MM.1S (cell line): ENCODE results near the gene NUCKS1.

ENCODE experiments used
- DNase-seq: peaks from one replicate; pipeline ENCODE4 v3.0.0-alpha.2; 2015
- H2AFZ ChIP-seq: fragments of 300-600 bp; sonication (generic); 2 replicates; pipeline ENCODE4 v1.6.0; 2016; ENCODE audit warnings: antibody characterized with exemption, low read length
- H3F3A ChIP-seq: fragments of 300-600 bp; sonication (generic); 2 replicates; pipeline ENCODE4 v1.6.1; 2016; ENCODE audit warnings: mild to moderate bottlenecking, antibody characterized with exemption, low read length, moderate library complexity, mixed read lengths; ENCODE audit not compliant: insufficient read depth
- H3K27ac ChIP-seq: fragments of 300-600 bp; sonication (generic); 2 replicates; pipeline ENCODE4 v1.5.1; 2016; ENCODE audit warnings: mild to moderate bottlenecking, low read length
- H3K27me3 ChIP-seq: fragments of 300-600 bp; sonication (generic); replicated peaks from 2 replicates; pipeline ENCODE4 v1.6.0; 2016; ENCODE audit warnings: low read length; ENCODE audit not compliant: insufficient read depth
- H3K36me3 ChIP-seq: fragments of 300-600 bp; sonication (generic); replicated peaks from 2 replicates; pipeline ENCODE4 v1.6.1; 2016; ENCODE audit warnings: mild to moderate bottlenecking, low read length, mixed read lengths; ENCODE audit not compliant: insufficient read depth
- H3K4me1 ChIP-seq: fragments of 300-600 bp; sonication (generic); 2 replicates; pipeline ENCODE4 v1.6.1; 2016; ENCODE audit warnings: low read length, mixed read lengths
- H3K4me2 ChIP-seq: fragments of 300-600 bp; sonication (generic); 2 replicates; pipeline ENCODE4 v1.6.0; 2016; ENCODE audit warnings: low read depth, low read length
- H3K4me3 ChIP-seq: fragments of 300-600 bp; sonication (generic); 2 replicates; pipeline ENCODE4 v1.5.1; 2016; ENCODE audit warnings: low read length, mixed read lengths
- H3K79me2 ChIP-seq: fragments of 300-600 bp; sonication (generic); 2 replicates; pipeline ENCODE4 v1.6.1; 2016; ENCODE audit warnings: mixed run types, low read length, mixed read lengths
- H3K9ac ChIP-seq: fragments of 300-600 bp; sonication (generic); 2 replicates; pipeline ENCODE4 v1.6.1; 2016; ENCODE audit warnings: low read length, mixed read lengths
- H3K9me2 ChIP-seq: fragments of 300-600 bp; sonication (generic); replicated peaks from 2 replicates; pipeline ENCODE4 v1.6.1; 2016; ENCODE audit warnings: mild to moderate bottlenecking, low read length, mixed read lengths; ENCODE audit not compliant: insufficient read depth
- H3K9me3 ChIP-seq: fragments of 300-600 bp; sonication (generic); replicated peaks from 2 replicates; pipeline ENCODE4 v1.6.1; 2016; ENCODE audit warnings: mild to moderate bottlenecking, low read length, mixed read lengths; ENCODE audit not compliant: insufficient read depth
- H4K20me1 ChIP-seq: fragments of 300-600 bp; sonication (generic); 2 replicates; pipeline ENCODE4 v1.6.1; 2016; ENCODE audit warnings: mild to moderate bottlenecking, low read length, moderate library complexity, mixed read lengths; ENCODE audit not compliant: insufficient read depth
- CTCF ChIP-seq: fragments of 300-600 bp; sonication (generic); IDR thresholded peaks from 2 replicates; pipeline ENCODE4 v1.5.1; 2016; ENCODE audit warnings: antibody characterized with exemption, low read length, mixed read lengths
- EZH2 ChIP-seq: fragments of 300-600 bp; sonication (generic); optimal IDR thresholded peaks from 2 replicates; pipeline ENCODE3; 2017; ENCODE audit warnings: low read depth, mild to moderate bottlenecking, antibody characterized with exemption, low read length, mixed read lengths
- EZH2phosphoT487 ChIP-seq: fragments of 300-600 bp; sonication (generic); IDR thresholded peaks from 2 replicates; pipeline ENCODE4 v1.6.1; 2018; ENCODE audit warnings: antibody characterized with exemption, low read length

NUCKS1 gene

GRCh38 chr1:205735218-205735617 lies 14.8 kb downstream of the NUCKS1 start:
- no peaks in the 10 kb centered on the region for H3K9me3 ChIP-seq
- H3K9ac ChIP-seq = no peak overlapping the region
- peaks cover 88% of the 10 kb centered on the region for H3K79me2 ChIP-seq
- no peaks in the 10 kb centered on the region for H3K27me3 ChIP-seq
- H3K4me1 ChIP-seq = no peaks in the 10 kb centered on the region
- no peak overlapping the region for H2AFZ ChIP-seq
- TF ChIP-seq EZH2 (no peak), CTCF (no peak), EZH2phosphoT487 (no peak)
- DNase-seq = no peak
- H3K36me3 ChIP-seq = peaks cover 5% of the 10 kb centered on the region; the same call in 1 of the 2 replicates
- H3K4me3 ChIP-seq = no peak overlapping the region
- H4K20me1 ChIP-seq = peaks cover 8% of the 10 kb centered on the region; the same call in 1 of the 2 replicates
- H3K9me2 ChIP-seq = no peaks in the 10 kb centered on the region
- H3F3A ChIP-seq = 0 out of 2 replicates have a peak, but pooled peaks cover 6% of the 10 kb centered on the region
- H3K4me2 ChIP-seq = no peak overlapping the region
- H3K27ac ChIP-seq = no peak overlapping the region

DNA sequence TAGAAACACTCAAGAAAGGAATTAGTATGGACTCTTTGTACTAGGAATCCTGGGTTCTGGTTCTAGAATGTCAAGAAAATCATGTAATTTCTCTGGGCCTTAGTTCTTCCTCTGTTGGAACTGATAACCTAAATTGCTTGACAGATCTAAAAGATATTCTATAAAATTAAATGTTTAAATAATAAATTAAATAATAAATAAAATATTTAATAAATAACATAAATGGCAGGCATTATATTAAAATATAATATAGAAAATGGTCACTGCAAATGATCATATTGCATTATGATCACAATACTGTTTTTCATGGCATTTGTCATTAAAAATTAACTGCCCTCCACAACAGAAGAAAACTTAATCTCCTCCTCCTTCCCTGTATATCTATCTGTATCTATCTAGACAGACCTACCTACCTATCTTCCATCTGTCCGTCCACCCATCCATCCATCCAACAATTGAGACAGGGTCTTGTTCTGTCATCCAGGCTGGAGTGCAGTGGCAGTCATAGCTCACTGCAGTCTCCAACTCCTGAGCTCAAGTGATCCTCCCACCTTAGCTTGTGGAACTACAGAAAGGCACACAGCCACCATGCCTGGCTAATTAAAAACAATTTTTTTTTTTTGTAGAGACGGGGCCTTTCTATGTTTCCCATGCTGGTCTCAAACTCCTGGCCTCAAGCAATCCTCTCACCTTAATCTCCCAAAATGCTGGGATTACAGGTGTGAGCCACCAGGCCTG lies 16.4 kb downstream of the NUCKS1 start:
- H3K9ac ChIP-seq = no peak overlapping the region
- DNase-seq = no peak
- H3K9me2 ChIP-seq = no peaks in the 10 kb centered on the region
- peaks cover 5% of the 10 kb centered on the region; the same call in 1 of the 2 replicates for H3K36me3 ChIP-seq
- no peak overlapping the region for H2AFZ ChIP-seq
- H3K79me2 ChIP-seq = peaks cover 86% of the 10 kb centered on the region
- no peak overlapping the region for H3K27ac ChIP-seq
- 0 out of 2 replicates have a peak, but pooled peaks cover 4% of the 10 kb centered on the region for H3F3A ChIP-seq
- TF ChIP-seq EZH2 (no peak), CTCF (no peak), EZH2phosphoT487 (no peak)
- H3K27me3 ChIP-seq = no peaks in the 10 kb centered on the region
- no peaks in the 10 kb centered on the region for H3K9me3 ChIP-seq
- no peaks in the 10 kb centered on the region for H3K4me1 ChIP-seq
- H3K4me3 ChIP-seq = no peak overlapping the region
- H3K4me2 ChIP-seq = no peak overlapping the region
- H4K20me1 ChIP-seq = peaks cover 8% of the 10 kb centered on the region; the same call in 1 of the 2 replicates

DNA sequence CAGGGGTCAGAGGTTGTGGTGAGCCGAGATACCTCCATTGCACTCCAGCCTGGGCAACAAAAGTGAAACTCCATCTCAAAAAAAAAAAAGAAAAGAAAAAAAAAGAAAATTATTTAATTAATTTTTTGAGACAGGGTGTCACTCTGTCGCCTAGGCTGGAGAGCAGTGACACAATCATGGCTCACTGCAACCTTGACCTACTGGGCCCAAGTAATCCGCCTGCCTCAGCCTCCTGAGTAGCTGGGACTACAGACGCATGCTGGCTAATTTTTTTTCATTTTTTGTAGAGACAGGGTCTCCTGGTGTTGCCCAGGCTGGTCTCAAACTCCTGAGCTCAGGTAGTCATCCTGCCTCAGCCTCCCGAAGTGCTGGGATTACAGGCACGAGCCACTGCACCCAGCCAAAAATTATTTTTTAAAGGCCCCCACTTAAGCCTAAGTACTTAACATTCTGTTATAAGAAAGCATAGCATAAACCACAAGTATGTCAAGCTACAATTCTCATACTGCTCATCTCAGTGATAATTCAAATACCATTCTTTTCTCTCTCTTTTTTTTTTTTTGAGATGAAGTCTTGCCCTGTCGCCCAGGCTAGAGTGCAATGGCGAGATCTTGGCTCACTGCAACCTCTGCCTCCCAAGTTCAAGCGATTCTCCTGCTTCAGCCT lies 19.9 kb downstream of the NUCKS1 start:
- H3K27ac ChIP-seq = no peak overlapping the region
- TF ChIP-seq EZH2 (no peak), CTCF (no peak), EZH2phosphoT487 (no peak)
- H3K4me2 ChIP-seq = no peak overlapping the region
- H2AFZ ChIP-seq = no peak overlapping the region
- H3K36me3 ChIP-seq = peaks cover 2% of the 10 kb centered on the region; the same call in 1 of the 2 replicates
- 0 out of 2 replicates have a peak, but pooled peaks cover 4% of the 10 kb centered on the region for H3F3A ChIP-seq
- H3K9me2 ChIP-seq = no peaks in the 10 kb centered on the region
- peaks cover 89% of the 10 kb centered on the region for H3K79me2 ChIP-seq
- peaks cover 3% of the 10 kb centered on the region; the same call in 1 of the 2 replicates for H4K20me1 ChIP-seq
- no peaks in the 10 kb centered on the region for H3K9me3 ChIP-seq
- no peaks in the 10 kb centered on the region for H3K4me1 ChIP-seq
- no peak overlapping the region for H3K4me3 ChIP-seq
- H3K27me3 ChIP-seq = no peaks in the 10 kb centered on the region
- no peak overlapping the region for H3K9ac ChIP-seq
- DNase-seq = no peak
